Measurements from ENCODE around the gene PRKAG2.
"Not testable (repeated sequence)": the region's sequence is repeated elsewhere in the genome, so short reads cannot be mapped to it uniquely, and the experiment has no call there.

Gene PRKAG2

GRCh38 chr7:151806204-151806603 is 70.7 kb downstream of the PRKAG2 start:
- no peak for DNase-seq (ENCODE audit: extremely low read depth in 1 of 2, low read depth in 1 of 2)

DNA sequence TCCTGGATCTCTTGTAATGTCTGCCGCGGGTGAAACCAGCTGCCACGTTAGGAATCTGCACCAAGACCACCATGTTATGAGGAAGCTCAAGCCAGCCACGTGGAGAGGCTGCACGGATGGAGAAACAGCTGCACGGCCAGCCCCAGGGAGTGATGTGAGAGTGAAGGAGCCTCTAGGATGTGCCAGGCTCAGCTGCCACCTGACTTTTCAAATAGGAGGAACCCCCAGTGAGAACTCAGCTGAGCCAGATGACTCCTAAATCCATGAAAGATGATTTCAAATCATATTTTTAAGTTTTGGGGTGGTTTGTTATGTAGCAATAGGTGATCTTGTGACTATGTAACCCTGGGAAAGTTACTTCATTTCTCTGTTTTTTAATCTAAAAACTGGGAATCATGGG is 71.7 kb downstream of the PRKAG2 start:
- no peak for DNase-seq (ENCODE audit: extremely low read depth in 1 of 2, low read depth in 1 of 2)

GRCh38 chr7:151804756-151805155 is 72.2 kb downstream of the PRKAG2 start:
- DNase-seq (ENCODE audit: extremely low read depth in 1 of 2, low read depth in 1 of 2), result no peak

DNA sequence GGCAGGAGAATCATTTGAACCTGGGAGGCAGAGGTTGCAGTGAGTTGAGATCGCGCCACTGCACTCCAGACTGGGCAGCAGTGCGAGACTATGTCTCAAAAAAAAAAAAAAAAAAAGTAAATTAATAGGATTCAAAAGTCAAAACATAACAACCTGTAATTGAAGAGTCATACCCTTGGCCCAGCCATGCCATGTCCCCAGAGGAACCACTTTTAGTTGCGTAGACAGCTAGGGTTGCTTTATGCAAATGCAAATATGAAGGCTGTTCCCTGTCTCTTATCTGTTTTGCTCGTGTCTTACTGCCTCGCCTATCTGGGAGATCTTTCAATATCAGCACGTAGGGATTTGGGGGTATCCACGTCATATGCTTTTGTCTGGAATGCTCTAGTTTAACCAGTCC is 73.1 kb downstream of the PRKAG2 start:
- no peak for DNase-seq (ENCODE audit: extremely low read depth in 1 of 2, low read depth in 1 of 2)

- no peak for DNase-seq (ENCODE audit: extremely low read depth in 1 of 2, low read depth in 1 of 2)
Observed at GRCh38 chr7:151802469-151802846, 74.5 kb downstream of the PRKAG2 start.

DNA sequence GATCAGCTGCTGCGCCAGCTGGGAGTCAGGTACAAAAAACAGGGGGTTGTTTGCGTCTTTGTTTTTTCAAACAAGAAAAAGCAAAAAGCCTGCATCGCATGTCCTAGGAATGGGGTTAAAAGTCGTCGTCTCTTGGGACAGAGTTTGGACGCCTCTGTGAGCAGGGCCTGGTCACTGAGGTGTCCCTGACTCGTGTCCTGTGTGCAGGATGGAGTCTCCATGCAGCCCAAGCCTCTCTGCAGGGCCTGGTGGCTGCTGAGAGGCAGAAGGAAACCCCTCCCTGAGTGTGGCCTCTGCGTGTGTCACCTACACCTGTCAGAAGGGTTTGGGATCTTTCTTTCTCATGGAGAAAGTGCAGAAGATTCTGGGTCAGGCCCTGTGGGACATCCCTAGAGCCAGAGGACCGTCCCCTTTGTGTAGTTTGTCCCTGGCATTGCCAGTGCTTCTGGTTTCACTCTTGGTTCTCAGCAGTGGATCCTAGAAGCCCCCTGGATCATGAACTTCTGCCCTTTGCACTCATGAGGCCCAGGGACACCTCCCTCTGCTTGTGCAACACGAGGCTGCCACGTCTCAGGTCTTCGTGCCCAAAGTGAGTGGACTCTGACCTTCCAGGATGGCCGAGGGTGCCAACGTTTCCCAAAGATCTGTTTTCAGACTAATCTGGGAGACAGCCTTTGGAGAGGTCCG is 75.0 kb downstream of the PRKAG2 start:
- DNase-seq (ENCODE audit: extremely low read depth in 1 of 2, low read depth in 1 of 2), result no peak

- no peak for DNase-seq (ENCODE audit: extremely low read depth in 1 of 2, low read depth in 1 of 2)
Observed at GRCh38 chr7:151801291-151801690, 75.6 kb downstream of the PRKAG2 start.

- DNase-seq (ENCODE audit: extremely low read depth in 1 of 2, low read depth in 1 of 2), result no peak
Observed at GRCh38 chr7:151800861-151801260, 76.1 kb downstream of the PRKAG2 start.

DNA sequence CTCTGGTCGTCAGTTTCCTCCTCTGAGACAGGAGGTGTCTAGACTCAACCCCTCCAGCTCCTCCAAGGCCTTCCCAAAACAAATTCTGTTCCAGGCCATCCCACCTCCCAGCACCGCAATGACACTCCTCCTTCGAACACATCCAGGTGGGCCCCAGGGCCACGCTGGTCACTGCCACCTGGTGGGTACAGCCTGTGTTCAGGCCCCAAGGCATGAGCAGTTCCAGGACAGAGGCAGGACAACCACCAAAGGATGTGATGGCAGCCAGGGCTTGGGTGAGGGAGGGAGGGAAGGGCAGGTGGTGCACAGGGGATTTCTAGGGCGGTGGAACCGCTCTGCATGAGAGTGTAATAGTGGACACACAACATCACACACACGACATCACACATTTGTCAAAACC is 76.5 kb downstream of the PRKAG2 start:
- DNase-seq (ENCODE audit: extremely low read depth in 1 of 2, low read depth in 1 of 2), result no peak

DNA sequence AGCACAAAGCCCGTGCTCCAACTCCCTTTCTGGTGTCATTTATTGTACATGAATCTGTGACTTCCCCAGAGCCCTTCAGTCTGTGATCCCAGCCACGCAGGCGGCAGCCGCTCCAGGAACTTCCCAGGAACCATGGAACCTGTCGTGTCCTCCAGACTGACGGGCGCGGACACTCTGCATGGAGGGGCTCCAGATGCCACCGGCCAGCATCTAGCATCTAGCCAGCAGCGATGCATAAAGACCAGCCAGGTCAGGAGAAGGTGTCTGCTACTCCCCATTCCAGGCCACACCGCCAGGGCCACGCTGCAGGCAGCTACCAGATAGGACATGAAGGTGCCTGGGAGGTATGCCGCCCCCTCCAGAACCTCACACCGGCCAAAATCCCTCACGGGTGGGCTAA is 77.4 kb downstream of the PRKAG2 start:
- DNase-seq (ENCODE audit: extremely low read depth in 1 of 2, low read depth in 1 of 2), result no peak

- DNase-seq (ENCODE audit: extremely low read depth in 1 of 2, low read depth in 1 of 2), result no peak
Observed at GRCh38 chr7:151798851-151799448, 78.0 kb downstream of the PRKAG2 start.

DNA sequence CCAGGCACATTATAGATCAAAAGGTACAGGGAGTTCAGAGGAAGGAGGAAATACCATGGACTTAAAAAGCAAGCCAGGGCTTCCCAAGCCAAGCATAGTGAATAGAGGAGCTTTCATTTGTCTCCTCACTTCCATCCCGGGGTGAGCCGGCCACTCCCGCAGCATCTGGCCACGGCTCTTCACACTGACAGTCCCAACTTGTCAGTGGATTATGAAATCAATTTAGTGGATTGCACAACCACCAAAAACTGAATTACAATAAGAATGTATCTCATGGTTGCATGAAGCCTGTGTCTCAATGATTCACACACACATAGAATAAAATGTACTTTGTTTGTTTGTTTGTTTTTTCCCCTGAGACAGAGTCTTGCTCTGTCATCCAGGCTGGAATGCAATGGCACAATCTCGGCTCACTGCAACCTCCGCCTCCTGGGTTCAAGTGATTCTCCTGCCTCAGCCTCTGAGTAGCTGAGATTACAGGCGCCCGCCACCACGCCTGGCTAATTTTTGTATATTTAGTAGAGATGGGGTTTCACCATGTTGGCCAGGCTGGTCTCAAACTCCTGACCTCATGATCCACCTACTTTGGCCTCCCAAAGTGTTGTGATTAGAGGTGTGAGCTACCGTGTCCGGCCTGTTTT is 79.1 kb downstream of the PRKAG2 start:
- not testable (repeated sequence) for DNase-seq (ENCODE audit: extremely low read depth in 1 of 2, low read depth in 1 of 2)

DNA sequence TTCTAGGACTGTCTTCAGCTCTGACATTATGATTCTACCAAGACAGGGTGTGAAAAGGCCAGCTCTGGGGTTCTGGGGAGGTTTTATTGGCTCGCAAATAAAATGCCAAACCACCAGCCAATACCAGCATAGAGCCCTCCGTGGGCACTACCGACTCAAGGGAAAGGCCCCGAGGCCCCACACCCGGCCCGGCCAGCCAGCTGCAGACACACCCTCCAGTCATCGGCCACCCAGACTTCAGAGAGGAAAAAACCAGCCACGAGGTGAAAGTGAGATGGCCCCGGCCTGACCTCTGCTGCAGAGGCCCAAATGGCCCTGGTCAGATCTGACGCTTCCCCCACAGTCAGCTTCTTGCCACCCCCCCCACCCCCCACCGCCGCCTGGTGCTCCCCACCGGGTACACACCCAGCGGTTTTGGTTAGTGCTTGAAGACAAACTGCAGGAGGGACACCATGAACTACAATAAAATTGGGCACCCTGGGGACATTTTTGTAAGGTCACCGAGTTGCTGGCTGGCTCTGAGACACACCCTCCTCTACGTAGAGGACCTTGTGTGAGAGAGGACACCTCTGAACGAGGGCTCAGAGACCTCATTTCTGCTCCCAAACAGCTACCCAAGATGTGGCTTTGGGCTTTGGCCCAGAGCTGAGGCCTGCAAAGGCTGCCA is 79.9 kb downstream of the PRKAG2 start:
- DNase-seq (ENCODE audit: extremely low read depth in 1 of 2, low read depth in 1 of 2), result no peak

DNA sequence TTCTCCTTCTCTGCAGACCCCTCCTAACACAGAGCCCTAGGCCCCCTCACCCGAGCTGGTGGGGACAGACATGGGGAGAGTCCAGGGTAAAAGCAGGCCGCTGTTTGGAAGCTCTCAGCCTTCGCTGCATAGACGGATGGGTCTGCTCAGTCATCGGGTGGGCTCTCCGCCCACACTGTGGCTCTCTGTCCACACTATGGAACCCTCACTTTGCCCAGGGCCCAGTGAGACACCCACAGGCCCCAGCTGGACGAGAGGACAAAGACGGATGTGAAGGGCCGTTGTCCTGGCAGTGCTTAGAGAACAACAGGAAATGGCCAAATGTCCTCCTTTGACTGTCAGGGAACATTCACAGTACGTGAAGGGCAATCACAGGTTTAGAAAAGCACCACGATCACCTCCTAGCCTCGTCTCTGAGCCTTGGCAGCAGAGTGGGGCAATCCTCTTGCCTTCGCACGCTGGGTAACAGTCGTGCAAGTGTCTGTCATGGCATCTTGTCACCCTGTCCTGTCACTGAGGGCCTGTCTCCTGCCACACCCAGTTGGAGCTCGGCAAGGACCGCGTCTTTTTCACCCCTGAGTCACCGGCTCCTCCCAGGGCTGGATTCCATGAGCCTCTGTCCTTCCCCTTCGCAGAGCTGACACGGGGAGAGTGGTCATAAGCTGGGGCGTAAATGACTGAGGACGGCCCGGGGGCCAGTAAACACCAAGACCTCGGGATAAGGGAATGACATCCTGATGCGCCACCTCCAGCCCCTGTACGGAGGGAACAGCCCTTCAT is 80.6 kb downstream of the PRKAG2 start:
- DNase-seq (ENCODE audit: extremely low read depth in 1 of 2, low read depth in 1 of 2), result no peak

DNA sequence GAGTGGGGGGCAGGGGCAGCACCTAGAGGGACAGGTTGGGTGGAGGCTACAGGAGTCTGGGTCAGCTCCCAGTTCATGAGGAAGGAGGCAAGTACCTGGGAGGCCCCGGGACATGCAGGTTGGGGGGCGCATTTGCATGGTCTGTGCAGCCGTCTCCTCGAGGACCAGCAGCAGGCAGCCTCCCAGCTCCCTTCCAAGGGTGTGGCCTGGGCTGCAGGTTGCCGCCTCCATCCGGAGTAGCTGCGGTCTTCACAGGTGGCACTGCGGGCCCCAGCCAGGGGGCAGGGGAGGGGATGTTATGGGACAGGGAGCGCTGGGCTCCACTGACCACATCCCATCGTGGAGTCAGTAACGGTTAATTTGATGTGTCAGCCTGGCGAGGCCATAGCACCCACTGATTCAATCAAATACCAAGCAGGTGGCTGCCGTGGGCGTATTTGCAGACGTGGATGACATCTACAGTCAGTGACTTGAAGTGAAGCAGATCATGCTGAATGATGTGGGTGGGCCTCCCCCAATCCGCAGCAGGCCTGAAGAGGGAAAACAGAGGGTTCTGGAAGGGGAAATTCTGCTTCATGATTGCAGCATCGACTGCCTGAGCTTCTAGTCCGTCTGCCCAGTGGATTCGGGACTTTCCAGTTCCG is 81.6 kb downstream of the PRKAG2 start:
- DNase-seq (ENCODE audit: extremely low read depth in 1 of 2, low read depth in 1 of 2), result peak; percentile 68 to 93

- DNase-seq (ENCODE audit: extremely low read depth in 1 of 2, low read depth in 1 of 2), result no peak
Observed at GRCh38 chr7:151794508-151795167, 82.3 kb downstream of the PRKAG2 start.

GRCh38 chr7:151793991-151794507 is 82.9 kb downstream of the PRKAG2 start:
- DNase-seq (ENCODE audit: extremely low read depth in 1 of 2, low read depth in 1 of 2), result no peak

GRCh38 chr7:151793531-151793951 is 83.4 kb downstream of the PRKAG2 start:
- DNase-seq (ENCODE audit: extremely low read depth in 1 of 2, low read depth in 1 of 2), result no peak

DNA sequence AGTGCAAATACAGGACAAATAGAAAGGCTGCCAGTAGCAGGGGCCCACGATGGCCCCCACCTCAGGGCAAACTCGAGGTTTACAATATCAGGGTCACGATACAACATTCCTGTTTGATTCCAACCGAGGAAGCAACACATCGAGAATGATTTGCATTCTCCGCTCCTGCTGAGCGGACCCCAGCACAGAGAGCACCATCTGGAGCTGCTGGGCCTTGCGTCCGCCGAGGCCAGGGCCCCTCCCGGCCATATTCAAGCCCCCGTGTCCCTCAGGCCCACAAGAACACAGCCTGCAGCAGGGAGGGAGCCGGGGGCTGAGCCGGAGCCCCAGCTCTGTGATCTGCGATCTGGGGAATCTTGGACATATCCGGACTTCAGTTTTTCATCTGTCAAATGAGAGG is 84.3 kb downstream of the PRKAG2 start:
- DNase-seq (ENCODE audit: extremely low read depth in 1 of 2, low read depth in 1 of 2), result no peak

DNA sequence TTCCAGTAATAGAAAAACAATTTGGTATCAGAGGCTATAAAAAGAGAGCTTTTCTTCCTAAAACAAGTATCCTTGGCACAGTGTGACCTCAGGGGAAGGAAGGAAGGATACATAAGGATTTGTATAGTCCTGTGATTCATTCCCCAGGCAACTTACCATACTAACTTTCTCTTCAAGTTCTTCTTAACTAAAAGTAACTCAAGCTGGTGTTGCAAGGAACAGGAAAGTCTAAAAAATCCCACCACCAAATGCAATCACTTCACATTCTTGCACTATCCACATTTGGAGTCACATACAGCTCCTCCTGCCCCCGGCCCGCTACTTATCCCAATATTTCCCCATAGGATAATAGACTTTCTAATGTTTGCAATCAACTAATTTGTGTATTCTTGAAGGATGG is 84.8 kb downstream of the PRKAG2 start:
- DNase-seq (ENCODE audit: extremely low read depth in 1 of 2, low read depth in 1 of 2), result no peak
